Stimulated activated CD8-positive, alpha-beta memory T cell treated with anti-CD3 and anti-CD28 coated beads, Interleukin-7, amount 100 ng/mL, for 1 hour (primary cell): ENCODE results near the gene ANKRD61.
"Not testable (repeated sequence)": the region's sequence is repeated elsewhere in the genome, so short reads cannot be mapped to it uniquely, and the experiment has no call there.

Source experiments
- DNase-seq, 2 donors: peaks; one replicate each; pipeline ENCODE4 v3.0.0-alpha.2; 2020; ENCODE audit warnings: low read depth in 2 of 2

Gene ANKRD61

GRCh38 chr7:6030988-6031387 lies at the start of gene ANKRD61:
Gene ANKRD61, plus strand, starts transcription at chr7:6031376. Its CDS starts 0 bp downstream, at chr7:6031376.
- DNase-seq, result no peak

DNA sequence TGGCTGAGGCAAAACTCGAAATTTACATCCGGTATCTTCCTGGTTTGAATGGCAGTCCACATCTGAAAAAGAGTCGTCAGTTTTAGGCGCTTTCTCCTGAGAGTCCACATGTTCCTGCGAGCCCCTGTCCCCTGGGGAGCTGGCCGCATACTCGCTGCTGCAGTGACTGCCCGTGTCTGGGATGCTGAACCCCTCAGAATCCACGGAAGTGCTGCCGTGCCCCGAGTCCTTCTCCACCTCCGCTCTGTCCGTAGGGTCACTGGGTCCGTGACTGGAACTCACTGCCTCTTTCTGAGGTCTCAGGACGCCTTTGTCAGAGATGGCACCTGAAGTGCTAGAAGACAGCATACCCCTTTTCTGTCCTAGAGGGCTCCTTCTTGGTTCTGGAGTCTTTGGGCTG lies 44.1 kb upstream of the ANKRD61 start:
- not testable (repeated sequence) for DNase-seq

DNA sequence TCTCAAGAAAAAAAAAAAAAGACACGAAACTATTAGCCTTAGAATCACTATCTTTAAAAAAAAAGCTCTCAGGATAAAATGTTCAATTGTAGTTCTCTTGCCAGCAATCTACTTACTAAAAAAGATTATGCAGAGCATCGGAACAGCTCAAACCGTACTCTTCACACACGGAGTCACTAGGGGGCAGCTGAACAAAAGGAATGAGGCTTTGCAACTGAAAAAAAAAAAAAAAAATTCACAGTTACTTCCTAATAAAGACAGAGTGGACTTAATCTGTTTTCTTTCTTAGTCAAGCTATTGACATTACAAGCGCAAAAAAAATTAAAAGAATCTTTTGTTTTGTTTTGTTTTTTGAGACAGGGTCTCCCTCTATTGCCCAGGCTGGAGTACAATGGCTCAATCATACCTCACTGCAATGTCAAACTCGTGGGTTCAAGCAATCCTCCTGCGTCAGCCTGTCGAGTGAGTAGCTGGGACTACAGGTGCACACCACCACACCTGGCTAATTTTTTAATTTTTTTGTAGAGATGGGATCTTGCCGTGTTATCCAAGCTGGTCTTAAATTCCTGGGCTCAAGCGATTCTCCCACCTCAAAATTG lies 33.9 kb upstream of the ANKRD61 start:
- DNase-seq, result peak in 1 of 2 donors; percentile 25

GRCh38 chr7:6007386-6007785 lies 23.8 kb upstream of the ANKRD61 start:
- DNase-seq, result no peak

DNA sequence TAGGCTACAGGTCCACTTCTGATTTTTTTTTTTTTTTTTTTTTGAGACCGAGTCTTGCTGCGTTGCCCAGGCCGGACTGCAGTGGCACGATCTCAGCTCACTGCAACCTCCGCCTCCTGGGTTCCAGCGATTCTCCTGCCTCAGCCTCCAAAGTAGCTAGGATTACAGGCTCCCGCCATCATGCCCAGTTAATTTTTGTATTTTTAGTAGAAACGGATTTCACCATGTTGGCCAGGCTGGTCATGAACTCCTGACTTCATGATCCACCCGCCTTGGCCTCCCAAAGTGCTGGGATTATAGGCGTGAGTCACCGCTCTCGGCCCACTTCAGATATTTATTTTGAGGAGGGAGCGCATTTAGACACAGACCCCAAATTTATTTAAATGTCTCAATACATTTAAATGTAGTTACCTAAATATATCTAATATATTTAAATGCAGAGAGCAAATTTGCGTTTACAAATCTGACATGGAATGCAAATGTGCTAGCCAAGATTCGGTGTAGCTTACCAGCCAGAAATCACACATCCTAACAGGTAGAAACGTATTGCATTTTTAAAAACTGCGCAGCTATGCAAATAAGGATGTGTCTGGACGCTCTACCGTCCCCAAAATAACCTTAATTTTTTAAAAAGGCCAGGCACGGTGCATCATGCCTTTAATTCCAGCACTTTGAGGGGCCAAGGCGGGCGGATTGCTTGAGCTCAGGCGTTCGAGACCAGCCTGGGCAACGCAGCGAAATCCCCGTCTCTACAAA lies 23.2 kb upstream of the ANKRD61 start:
- DNase-seq, result not testable (repeated sequence)

DNA sequence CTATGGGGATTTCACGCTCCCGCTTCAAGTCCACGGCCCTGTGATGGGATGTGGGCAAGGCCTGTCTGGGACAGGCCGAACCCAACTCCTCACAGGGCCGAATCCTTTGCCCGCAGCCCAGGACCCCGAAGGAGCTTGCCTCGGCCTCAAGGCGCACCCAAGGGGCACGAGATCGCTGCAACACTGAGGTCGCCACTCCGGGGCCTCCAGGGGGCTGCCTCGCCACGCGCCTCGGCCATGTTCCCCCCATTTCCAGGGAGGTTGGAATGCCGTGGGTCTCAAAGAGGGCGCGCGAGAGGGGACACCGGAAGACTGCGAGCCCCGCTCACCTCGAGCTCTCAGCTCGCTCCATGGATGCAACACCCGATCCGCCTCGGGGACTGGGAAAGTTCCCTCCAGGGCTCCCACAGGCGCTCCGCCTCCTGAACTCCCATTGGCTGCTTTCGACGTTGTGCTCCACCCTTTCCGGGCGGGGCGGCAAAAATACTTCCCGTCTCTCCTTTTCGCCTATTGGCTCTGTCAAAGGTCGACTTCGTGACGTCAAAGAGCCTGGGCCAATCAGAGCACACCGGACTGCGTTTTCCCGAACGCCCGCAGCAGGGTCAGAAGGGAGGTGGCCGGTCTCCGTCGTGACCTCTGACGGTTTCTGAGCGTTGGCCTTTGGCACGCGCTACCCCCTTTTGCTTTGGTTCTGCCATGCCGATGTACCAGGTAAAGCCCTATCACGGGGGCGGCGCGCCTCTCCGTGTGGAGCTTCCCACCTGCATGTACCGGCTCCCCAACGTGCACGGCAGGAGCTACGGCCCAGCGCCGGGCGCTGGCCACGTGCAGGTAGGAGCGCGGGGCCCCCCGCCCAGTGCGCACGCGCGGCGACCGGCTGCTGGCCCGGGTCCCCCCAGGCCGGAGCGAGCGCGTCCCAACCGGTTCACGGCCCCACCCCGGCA lies 22.2 kb upstream of the ANKRD61 start, which contains the start of the genes AIMP2 and PMS2:
TSS of gene AIMP2 (plus strand) at position 605 of the 944 bp plus-strand sequence. CDS start at position 697, 92 bp downstream.
TSS of gene PMS2 (minus strand) at position 382 of the 944 bp plus-strand sequence. CDS start at position 352, 30 bp downstream.
- DNase-seq, result peak; percentile 88 to 93

- not testable (repeated sequence) for DNase-seq
These were observed 20.8 kb upstream of the ANKRD61 start for GRCh38 chr7:6010370-6010769.

- DNase-seq, result no peak
These were observed 19.6 kb upstream of the ANKRD61 start for GRCh38 chr7:6011541-6011940.

DNA sequence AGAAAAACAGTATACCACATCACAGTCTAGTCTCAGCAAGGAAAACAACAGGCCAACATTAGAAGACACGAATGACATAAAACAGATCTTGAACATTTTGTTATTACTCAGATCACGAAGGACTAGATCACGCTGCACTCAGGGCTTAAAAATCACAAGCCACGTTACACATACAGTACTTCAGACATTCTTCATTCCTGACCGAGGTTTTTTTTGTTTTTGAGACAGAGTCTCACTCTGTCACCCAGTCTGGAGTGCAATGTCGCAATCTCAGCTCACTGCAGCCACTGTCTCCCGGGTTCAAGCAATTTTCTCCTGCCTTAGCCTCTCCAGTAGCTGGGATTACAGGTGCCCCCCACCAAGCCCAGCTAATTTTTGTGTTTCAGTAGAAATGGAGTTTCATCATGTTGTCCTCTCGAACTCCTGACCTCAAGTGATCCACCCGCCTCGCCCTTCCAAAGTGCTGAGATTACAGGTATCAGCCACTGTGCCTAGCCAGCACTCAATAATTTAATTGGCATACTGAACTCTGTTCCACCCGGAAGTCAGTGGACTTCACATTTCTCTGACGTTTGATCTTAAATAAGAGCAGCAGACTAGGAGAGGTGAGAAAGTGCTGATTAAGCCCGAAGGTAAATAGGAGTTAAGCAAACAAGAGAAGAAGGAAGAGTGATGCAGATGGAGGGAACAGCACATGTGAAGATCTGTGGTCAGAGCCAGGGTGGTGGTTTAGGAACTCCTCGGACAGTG lies 18.6 kb upstream of the ANKRD61 start:
- DNase-seq, result no peak

- no peak for DNase-seq
These were observed 15.1 kb upstream of the ANKRD61 start for GRCh38 chr7:6015917-6016652.

DNA sequence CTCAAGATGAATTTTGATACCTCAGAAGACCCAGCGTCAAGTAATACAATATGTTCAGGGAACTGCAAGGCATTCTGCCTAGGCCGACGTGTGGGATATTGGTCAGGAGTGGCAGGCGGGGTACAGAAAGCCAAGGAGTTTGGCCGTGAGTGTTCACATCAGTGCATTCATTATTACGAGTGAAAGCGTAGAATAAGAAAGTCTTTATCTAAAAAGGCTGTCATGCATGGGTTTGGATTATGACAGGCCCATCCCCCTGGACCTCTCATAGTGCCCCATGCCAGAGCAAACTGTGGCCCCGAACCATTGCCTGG lies 14.6 kb upstream of the ANKRD61 start:
- no peak for DNase-seq

- no peak for DNase-seq
These were observed 10.5 kb upstream of the ANKRD61 start for GRCh38 chr7:6020371-6021286.

GRCh38 chr7:6022707-6023106 lies 8.5 kb upstream of the ANKRD61 start:
- no peak for DNase-seq

- DNase-seq, result no peak
These were observed 7.2 kb upstream of the ANKRD61 start for GRCh38 chr7:6023974-6024435.

DNA sequence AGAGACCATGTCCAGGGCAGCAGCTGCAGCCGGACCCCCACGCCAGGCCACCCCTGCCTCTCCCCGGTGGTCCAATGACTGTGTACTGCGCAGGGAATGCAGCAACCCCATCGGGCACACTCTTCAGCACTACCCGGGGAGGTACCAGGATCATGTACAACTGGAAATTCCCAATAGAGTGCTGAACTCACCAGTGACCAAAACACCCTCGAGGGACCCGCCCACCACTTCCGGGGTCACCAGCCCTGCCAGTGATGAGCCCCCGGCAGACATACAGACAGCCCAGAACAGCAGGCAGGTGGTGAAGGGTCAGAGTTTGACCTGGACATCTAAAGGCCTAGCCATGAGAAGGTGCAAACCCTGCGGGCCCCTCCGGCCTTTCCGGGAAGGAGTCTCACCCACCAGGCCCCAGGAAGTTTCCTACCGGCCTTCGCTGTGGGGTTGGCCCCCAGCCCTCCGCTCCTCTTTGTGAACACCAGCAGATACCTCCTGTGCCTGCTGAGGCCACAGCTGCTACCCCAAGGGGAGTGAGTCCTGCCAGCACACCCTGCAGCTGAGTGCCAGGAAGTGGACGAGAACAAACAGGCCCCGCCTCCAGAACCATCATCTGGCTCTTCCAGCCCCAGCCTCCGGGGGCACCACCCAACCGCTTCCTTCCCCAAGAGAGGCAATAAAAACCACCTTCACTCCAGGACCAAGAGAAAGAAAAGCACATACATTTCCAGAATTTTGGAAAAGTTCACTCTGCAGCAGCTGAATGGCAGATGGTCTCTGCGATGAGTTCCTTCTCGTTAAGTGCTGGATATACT lies 5.0 kb upstream of the ANKRD61 start:
- peak; percentile 35 to 36 for DNase-seq

DNA sequence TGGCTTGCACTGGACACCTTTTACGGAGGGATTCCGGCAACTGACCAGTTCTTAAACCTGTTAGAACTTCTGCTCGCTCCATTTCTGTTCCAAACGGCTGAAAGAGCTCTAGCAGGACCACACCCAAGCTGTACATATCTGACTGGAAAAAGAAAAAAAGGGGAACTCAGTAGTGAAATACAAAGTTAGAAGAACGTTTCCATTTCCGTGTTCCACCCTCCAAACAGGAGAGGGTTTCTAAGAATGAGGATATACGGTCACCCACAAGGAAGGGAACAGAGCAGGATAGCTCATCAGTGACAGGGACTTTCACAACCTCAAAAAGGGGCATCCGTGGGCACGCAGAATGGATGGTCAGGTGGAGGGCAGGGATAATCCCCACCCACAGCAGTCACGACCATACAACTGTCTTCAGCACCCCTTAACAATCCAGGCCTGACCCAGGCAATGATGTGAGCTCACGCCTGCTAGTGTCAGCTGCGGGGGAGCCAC lies 4.3 kb upstream of the ANKRD61 start:
- DNase-seq, result no peak

DNA sequence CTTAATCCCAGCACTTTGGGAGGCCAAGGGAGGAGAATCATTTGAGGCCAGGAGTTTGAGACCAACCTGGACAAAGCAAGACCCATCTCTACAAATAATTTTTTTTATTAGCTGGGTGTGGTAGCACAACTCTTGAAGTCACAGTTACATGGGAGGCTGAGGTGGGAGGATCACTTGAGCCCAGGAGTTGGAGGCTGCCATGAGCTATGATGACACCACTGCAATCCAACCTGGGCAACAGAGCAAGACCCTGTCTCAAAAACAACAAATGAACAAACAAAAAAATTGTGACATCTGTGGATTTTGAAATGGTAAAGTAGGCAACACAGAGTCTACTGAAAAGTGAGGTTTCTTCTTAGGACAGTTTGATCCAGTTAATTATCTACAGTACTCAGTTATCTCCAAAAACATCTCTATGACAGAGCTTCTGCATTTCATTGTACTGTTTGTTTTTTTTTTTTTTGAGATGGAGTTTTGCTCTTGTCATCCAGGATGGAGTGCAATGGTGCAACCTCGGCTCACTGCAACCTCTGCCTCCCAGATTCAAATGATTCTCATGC lies 3.3 kb upstream of the ANKRD61 start:
- no peak for DNase-seq

- no peak for DNase-seq
These were observed 2.6 kb upstream of the ANKRD61 start for GRCh38 chr7:6028563-6028962.
